ENCODE results near the gene C12orf60. TPM values are rescaled to one million over a fixed set of nuclear protein-coding genes. Genes with fewer than 3 reads are reported as not detected.

Gene C12orf60
- total RNA-seq, 1 donor from 2014 or later = 2.0 TPM

DNA sequence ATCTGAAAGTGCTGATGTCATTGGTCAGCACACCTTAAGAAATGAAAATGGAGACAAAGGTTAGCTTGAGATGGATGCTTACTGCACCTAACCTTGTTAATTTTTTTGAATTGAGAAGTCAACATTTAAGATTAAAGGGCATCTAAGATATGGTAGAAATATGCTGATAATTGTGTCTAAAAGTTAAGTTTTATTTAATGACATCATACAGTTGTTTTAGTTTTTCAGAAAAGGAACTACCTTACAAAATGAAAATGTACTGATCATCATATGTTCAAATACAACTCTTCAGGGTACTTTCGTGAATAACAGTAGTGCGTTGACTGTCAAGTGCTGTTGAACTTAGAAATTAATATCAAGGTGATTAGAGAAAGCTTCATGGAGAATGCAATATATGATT is 8.0 kb downstream of the C12orf60 start:
- Histone ChIP-seq H2AFZ (ENCODE audit: low read depth, low read length) (no peak overlapping the region), H3K4me1 (ENCODE audit: insufficient read depth, low read length) (no peaks in the 10 kb centered on the region), H3K9me3 (ENCODE audit: insufficient read depth, low read depth, low read length) (no peaks in the 10 kb centered on the region), H3K4me3 (ENCODE audit: insufficient read depth, low read depth, low read length) (no peak overlapping the region), H3K79me2 (ENCODE audit: insufficient read depth, low read length) (no peaks in the 10 kb centered on the region), H3K27ac (ENCODE audit: low read depth, low read length) (no peak overlapping the region), H3K36me3 (ENCODE audit: insufficient read depth, low read length) (no peaks in the 10 kb centered on the region), H3K27me3 (ENCODE audit: insufficient read depth, low read length) (no peaks in the 10 kb centered on the region), H3K9ac (ENCODE audit: low read length) (no peak overlapping the region), H3K4me2 (ENCODE audit: low read length) (no peak overlapping the region), H4K20me1 (ENCODE audit: insufficient read depth, low read length) (no peaks in the 10 kb centered on the region)
- FAIRE-seq (no peak), DNase-seq (ENCODE audit: low read depth) (no peak)
- no peaks in the 10 kb centered on the region for H3K27me3 Mint-ChIP-seq (ENCODE audit: low read depth, unreplicated experiment)
- H3K27ac Mint-ChIP-seq (ENCODE audit: unreplicated experiment) = no peak overlapping the region
- no peak for TF ChIP-seq EZH2 (IDR thresholded peaks at IDR 0.05; ENCODE audit: insufficient read depth, low read length)
- TF ChIP-seq, protein P1, sequence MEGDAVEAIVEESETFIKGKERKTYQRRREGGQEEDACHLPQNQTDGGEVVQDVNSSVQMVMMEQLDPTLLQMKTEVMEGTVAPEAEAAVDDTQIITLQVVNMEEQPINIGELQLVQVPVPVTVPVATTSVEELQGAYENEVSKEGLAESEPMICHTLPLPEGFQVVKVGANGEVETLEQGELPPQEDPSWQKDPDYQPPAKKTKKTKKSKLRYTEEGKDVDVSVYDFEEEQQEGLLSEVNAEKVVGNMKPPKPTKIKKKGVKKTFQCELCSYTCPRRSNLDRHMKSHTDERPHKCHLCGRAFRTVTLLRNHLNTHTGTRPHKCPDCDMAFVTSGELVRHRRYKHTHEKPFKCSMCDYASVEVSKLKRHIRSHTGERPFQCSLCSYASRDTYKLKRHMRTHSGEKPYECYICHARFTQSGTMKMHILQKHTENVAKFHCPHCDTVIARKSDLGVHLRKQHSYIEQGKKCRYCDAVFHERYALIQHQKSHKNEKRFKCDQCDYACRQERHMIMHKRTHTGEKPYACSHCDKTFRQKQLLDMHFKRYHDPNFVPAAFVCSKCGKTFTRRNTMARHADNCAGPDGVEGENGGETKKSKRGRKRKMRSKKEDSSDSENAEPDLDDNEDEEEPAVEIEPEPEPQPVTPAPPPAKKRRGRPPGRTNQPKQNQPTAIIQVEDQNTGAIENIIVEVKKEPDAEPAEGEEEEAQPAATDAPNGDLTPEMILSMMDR (IDR thresholded peaks at IDR 0.05; ENCODE audit: insufficient read depth, low read depth, low read length) = no peak
- no peak overlapping the region for H3K4me3 Mint-ChIP-seq (ENCODE audit: unreplicated experiment)
- H3K36me3 Mint-ChIP-seq (ENCODE audit: low read depth, unreplicated experiment) = no peaks in the 10 kb centered on the region
- H3K4me1 Mint-ChIP-seq (ENCODE audit: low read depth, unreplicated experiment) = peaks cover 4% of the 10 kb centered on the region
- no peaks in the 10 kb centered on the region for H3K9me3 Mint-ChIP-seq (ENCODE audit: unreplicated experiment)

- Histone ChIP-seq H3K4me2 (ENCODE audit: low read length) (no peak within 1 kb of the TSS), H3K9ac (ENCODE audit: low read length) (no peak within 1 kb of the TSS), H3K79me2 (ENCODE audit: insufficient read depth, low read length) (no peaks in the 10 kb centered on the region), H3K27me3 (ENCODE audit: insufficient read depth, low read length) (no peaks in the 10 kb centered on the region), H4K20me1 (ENCODE audit: insufficient read depth, low read length) (no peaks in the 10 kb centered on the region), H3K9me3 (ENCODE audit: insufficient read depth, low read depth, low read length) (no peaks in the 10 kb centered on the region), H3K4me3 (ENCODE audit: insufficient read depth, low read depth, low read length) (no peak within 1 kb of the TSS), H3K4me1 (ENCODE audit: insufficient read depth, low read length) (no peaks in the 10 kb centered on the region), H3K27ac (ENCODE audit: low read depth, low read length) (no peak within 1 kb of the TSS), H3K36me3 (ENCODE audit: insufficient read depth, low read length) (no peaks in the 10 kb centered on the region), H2AFZ (ENCODE audit: low read depth, low read length) (no peak within 1 kb of the TSS)
- peak within 1 kb of the TSS; percentile 55 for H3K27ac Mint-ChIP-seq (ENCODE audit: unreplicated experiment)
- H3K27me3 Mint-ChIP-seq (ENCODE audit: low read depth, unreplicated experiment) = no peaks in the 10 kb centered on the region
- peaks cover 4% of the 10 kb centered on the region for H3K9me3 Mint-ChIP-seq (ENCODE audit: unreplicated experiment)
- peaks cover 4% of the 10 kb centered on the region for H3K4me1 Mint-ChIP-seq (ENCODE audit: low read depth, unreplicated experiment)
- TF ChIP-seq, protein P1 (IDR thresholded peaks at IDR 0.05; ENCODE audit: insufficient read depth, low read depth, low read length) = no peak
- TF ChIP-seq EZH2 (IDR thresholded peaks at IDR 0.05; ENCODE audit: insufficient read depth, low read length) = no peak
- no peak for DNase-seq (ENCODE audit: low read depth)
- no peaks in the 10 kb centered on the region for H3K36me3 Mint-ChIP-seq (ENCODE audit: low read depth, unreplicated experiment)
- H3K4me3 Mint-ChIP-seq (ENCODE audit: unreplicated experiment) = peak within 1 kb of the TSS; percentile 64
- no peak for FAIRE-seq
Measured at GRCh38 chr12:14814014-14814413, 10.5 kb downstream of the C12orf60 start, which contains the start of gene SMCO3. Gene SMCO3 (minus strand): TSS chr12:14814182. CDS start chr12:14806680, 7,502 bp downstream.

GRCh38 chr12:14824012-14824634 is 20.7 kb downstream of the C12orf60 start:
- H3K27ac Mint-ChIP-seq (ENCODE audit: unreplicated experiment) = no peak overlapping the region
- no peak overlapping the region for H2AFZ ChIP-seq (ENCODE audit: low read depth, low read length)
- FAIRE-seq (no peak), DNase-seq (ENCODE audit: low read depth) (no peak)
- no peaks in the 10 kb centered on the region for H3K79me2 ChIP-seq (ENCODE audit: insufficient read depth, low read length)
- TF ChIP-seq EZH2 (IDR thresholded peaks at IDR 0.05; ENCODE audit: insufficient read depth, low read length) = no peak
- TF ChIP-seq, protein P1 (IDR thresholded peaks at IDR 0.05; ENCODE audit: insufficient read depth, low read depth, low read length) = no peak
- no peak overlapping the region for H3K4me2 ChIP-seq (ENCODE audit: low read length)
- no peak overlapping the region for H3K9ac ChIP-seq (ENCODE audit: low read length)
- no peak overlapping the region for H3K4me3 Mint-ChIP-seq (ENCODE audit: unreplicated experiment)
- no peaks in the 10 kb centered on the region for H3K4me1 ChIP-seq (ENCODE audit: insufficient read depth, low read length)
- H4K20me1 ChIP-seq (ENCODE audit: insufficient read depth, low read length) = no peaks in the 10 kb centered on the region
- no peaks in the 10 kb centered on the region for H3K36me3 Mint-ChIP-seq (ENCODE audit: low read depth, unreplicated experiment)
- H3K27me3 Mint-ChIP-seq (ENCODE audit: low read depth, unreplicated experiment) = no peaks in the 10 kb centered on the region
- H3K27me3 ChIP-seq (ENCODE audit: insufficient read depth, low read length) = no peaks in the 10 kb centered on the region
- no peaks in the 10 kb centered on the region for H3K9me3 ChIP-seq (ENCODE audit: insufficient read depth, low read depth, low read length)
- H3K4me3 ChIP-seq (ENCODE audit: insufficient read depth, low read depth, low read length) = no peak overlapping the region
- no peak overlapping the region for H3K27ac ChIP-seq (ENCODE audit: low read depth, low read length)
- no peaks in the 10 kb centered on the region for H3K9me3 Mint-ChIP-seq (ENCODE audit: unreplicated experiment)
- peaks cover 10% of the 10 kb centered on the region for H3K4me1 Mint-ChIP-seq (ENCODE audit: low read depth, unreplicated experiment)
- H3K36me3 ChIP-seq (ENCODE audit: insufficient read depth, low read length) = no peaks in the 10 kb centered on the region

Data from astrocyte (in vitro differentiated cells and primary cell).